HepG2 (cell line): ENCODE measurements around the gene MXRA8. TPM values are rescaled to one million over a fixed set of nuclear protein-coding genes. Genes with fewer than 3 reads are reported as not detected.
A peak's percentile ranks its signal among the peaks of the same experiment; 100 is the strongest.

Experiments
- ATM ChIP-seq: fragments of 450-650 bp; IDR thresholded peaks from 2 replicates; pipeline ENCODE4 v1.7.1; 2017; ENCODE audit warnings: mild to moderate bottlenecking, borderline replicate concordance
- BRD4 ChIP-seq: sonication (generic); formaldehyde crosslinking; IDR thresholded peaks from 2 replicates; pipeline ENCODE4 v1.4.0; 2020; ENCODE audit warnings: missing genetic modification reagents
- DNMT3B ChIP-seq: conservative IDR thresholded peaks from 2 replicates; pipeline ENCODE4 v1.6.1; 2016; ENCODE audit warnings: missing biosample characterization, control low read depth
- EP300 ChIP-seq, 3 experiments: sonication (generic) in 1 of 3; formaldehyde crosslinking in 1 of 3; IDR thresholded peaks; 2 replicates each; pipeline versions ENCODE4 v1.5.1 to v1.6.1; 2011 to 2020; ENCODE audit warnings: low read depth in 2 of 3, low read length in 2 of 3, borderline replicate concordance in 1 of 3, improper control_type of control experiment in 1 of 3, mild to moderate bottlenecking in 1 of 3, missing genetic modification reagents in 1 of 3, moderate library complexity in 1 of 3
- HDAC1 ChIP-seq: sonication (generic); formaldehyde crosslinking; IDR thresholded peaks from 2 replicates; pipeline ENCODE4 v1.5.1; 2020; ENCODE audit warnings: mild to moderate bottlenecking, missing genetic modification reagents
- HIVEP1 ChIP-seq: sonication (generic); formaldehyde crosslinking; IDR thresholded peaks from 2 replicates; pipeline ENCODE4 v1.4.0; 2020; ENCODE audit warnings: mild to moderate bottlenecking, missing genetic modification reagents
- KLF11 ChIP-seq: IDR thresholded peaks from 2 replicates; pipeline ENCODE4 v1.6.1; 2016; ENCODE audit warnings: missing compliant biosample characterization
- KLF6 ChIP-seq: IDR thresholded peaks from 2 replicates; pipeline ENCODE4 v1.8.0; 2016; ENCODE audit warnings: missing biosample characterization, missing genetic modification reagents
- MED13 ChIP-seq: sonication (generic); formaldehyde crosslinking; IDR thresholded peaks from 2 replicates; pipeline ENCODE4 v1.5.0; 2020; ENCODE audit warnings: missing genetic modification reagents
- MTA1 ChIP-seq: sonication (generic); formaldehyde crosslinking; IDR thresholded peaks from 2 replicates; pipeline ENCODE4 v1.4.0; 2020; ENCODE audit warnings: missing genetic modification reagents, mild to moderate bottlenecking, borderline replicate concordance
- NR2C2 ChIP-seq: sonication (generic); formaldehyde crosslinking; IDR thresholded peaks from 2 replicates; pipeline ENCODE4 v1.4.0; 2020; ENCODE audit warnings: missing genetic modification reagents, mild to moderate bottlenecking, moderate library complexity, borderline replicate concordance
- PHF8 ChIP-seq: sonication (generic); formaldehyde crosslinking; IDR thresholded peaks from 2 replicates; pipeline ENCODE4 v1.5.0; 2020; ENCODE audit warnings: missing genetic modification reagents
- PRPF4 ChIP-seq: fragments of 200-400 bp; formaldehyde crosslinking; IDR thresholded peaks from 2 replicates; pipeline ENCODE4 v1.6.1; 2016; ENCODE audit warnings: low read length, low read depth; ENCODE audit not compliant: poor library complexity, severe bottlenecking
- RCOR2 ChIP-seq: IDR thresholded peaks from 2 replicates; pipeline ENCODE4 v1.6.1; 2016; ENCODE audit warnings: missing biosample characterization, missing genetic modification reagents
- SP140L ChIP-seq: sonication (generic); formaldehyde crosslinking; IDR thresholded peaks from 2 replicates; pipeline ENCODE4 v1.4.0; 2020; ENCODE audit warnings: missing genetic modification reagents, borderline replicate concordance
- TSC22D2 ChIP-seq: sonication (generic); formaldehyde crosslinking; IDR thresholded peaks from 2 replicates; pipeline ENCODE4 v1.5.1; 2020; ENCODE audit warnings: missing genetic modification reagents, mild to moderate bottlenecking, borderline replicate concordance
- ZNF10 ChIP-seq: sonication (generic); formaldehyde crosslinking; IDR thresholded peaks from 2 replicates; pipeline ENCODE4 v1.4.0; 2020; ENCODE audit warnings: mild to moderate bottlenecking, low read depth, missing genetic modification reagents, borderline replicate concordance
- ZNF235 ChIP-seq: sonication (generic); formaldehyde crosslinking; IDR thresholded peaks from 2 replicates; pipeline ENCODE4 v1.8.1; 2023; ENCODE audit warnings: mild to moderate bottlenecking, missing genetic modification reagents, borderline replicate concordance
- ZNF335 ChIP-seq: sonication (generic); formaldehyde crosslinking; IDR thresholded peaks from 2 replicates; pipeline ENCODE4 v1.4.0; 2020; ENCODE audit warnings: missing genetic modification reagents
- ZNF33B ChIP-seq: sonication (generic); formaldehyde crosslinking; IDR thresholded peaks from 2 replicates; pipeline ENCODE4 v1.5.1; 2020; ENCODE audit warnings: mild to moderate bottlenecking, missing genetic modification reagents
- ZNF430 ChIP-seq: sonication (generic); formaldehyde crosslinking; IDR thresholded peaks from 2 replicates; pipeline ENCODE4 v1.9.0; 2021; ENCODE audit warnings: mild to moderate bottlenecking, missing genetic modification reagents
- ZNF546 ChIP-seq: sonication (generic); formaldehyde crosslinking; conservative IDR thresholded peaks from 2 replicates; pipeline ENCODE4 v1.8.1; 2023; ENCODE audit warnings: mild to moderate bottlenecking, missing genetic modification reagents
- ZNF556 ChIP-seq: sonication (generic); formaldehyde crosslinking; IDR thresholded peaks from 2 replicates; pipeline ENCODE4 v1.4.0; 2020; ENCODE audit warnings: mild to moderate bottlenecking, missing genetic modification reagents, borderline replicate concordance
- ZNF850 ChIP-seq: sonication (generic); formaldehyde crosslinking; conservative IDR thresholded peaks from 2 replicates; pipeline ENCODE4 v1.9.0; 2021; ENCODE audit warnings: mild to moderate bottlenecking, missing genetic modification reagents
- ZSCAN22 ChIP-seq: sonication (generic); formaldehyde crosslinking; IDR thresholded peaks from 2 replicates; pipeline ENCODE4 v1.4.0; 2020; ENCODE audit warnings: mild to moderate bottlenecking, missing genetic modification reagents
- polyA plus RNA-seq, 8 experiments: library from polyadenylated mRNA; depleted of rRNA in 3 of 8; stranded (reverse) in 7 of 8; unstranded in 1 of 8; fragments of >200 nt; fragmentation: Illumina TruSeq in 4 of 8; extraction: Trizol in 4 of 8; gene quantifications; 2 replicates each; pipeline versions ENCODE4 v1.2.1 to v1.2.3, GENCODE V29; 2011 to 2016; ENCODE audit warnings: low read depth in 4 of 8, missing spikeins in 1 of 8, mixed read lengths in 1 of 8; ENCODE audit not compliant: insufficient read depth in 1 of 8
- total RNA-seq, 5 experiments: library from RNA; depleted of rRNA; stranded (reverse); fragments of >200 nt; fragmentation: Illumina TruSeq; extraction: Trizol; gene quantifications; 2 replicates each; pipeline ENCODE4 v1.2.3, GENCODE V29; 2016; ENCODE audit warnings: low read depth in 1 of 5
- TF ChIP-seq, protein P1 (sequence below): sonication (generic); formaldehyde crosslinking; IDR thresholded peaks from 2 replicates; pipeline ENCODE4 v1.4.0; 2020; ENCODE audit warnings: missing genetic modification reagents, low read depth, mild to moderate bottlenecking, borderline replicate concordance
- TF ChIP-seq, protein P2 (sequence below): sonication (generic); formaldehyde crosslinking; IDR thresholded peaks from 2 replicates; pipeline ENCODE4 v1.5.0; 2020; ENCODE audit warnings: missing genetic modification reagents
- TF ChIP-seq, protein P3 (sequence below): sonication (generic); formaldehyde crosslinking; IDR thresholded peaks from 2 replicates; pipeline ENCODE4 v1.8.0; 2022; ENCODE audit warnings: mild to moderate bottlenecking, missing genetic modification reagents, borderline replicate concordance

The MXRA8 gene
- total and polyA plus RNA-seq, 2 of the 13 experiments (the other 11 are each of a cell fraction or from before 2014, with no cell fraction given), result 19.8 to 44.8 TPM

DNA sequence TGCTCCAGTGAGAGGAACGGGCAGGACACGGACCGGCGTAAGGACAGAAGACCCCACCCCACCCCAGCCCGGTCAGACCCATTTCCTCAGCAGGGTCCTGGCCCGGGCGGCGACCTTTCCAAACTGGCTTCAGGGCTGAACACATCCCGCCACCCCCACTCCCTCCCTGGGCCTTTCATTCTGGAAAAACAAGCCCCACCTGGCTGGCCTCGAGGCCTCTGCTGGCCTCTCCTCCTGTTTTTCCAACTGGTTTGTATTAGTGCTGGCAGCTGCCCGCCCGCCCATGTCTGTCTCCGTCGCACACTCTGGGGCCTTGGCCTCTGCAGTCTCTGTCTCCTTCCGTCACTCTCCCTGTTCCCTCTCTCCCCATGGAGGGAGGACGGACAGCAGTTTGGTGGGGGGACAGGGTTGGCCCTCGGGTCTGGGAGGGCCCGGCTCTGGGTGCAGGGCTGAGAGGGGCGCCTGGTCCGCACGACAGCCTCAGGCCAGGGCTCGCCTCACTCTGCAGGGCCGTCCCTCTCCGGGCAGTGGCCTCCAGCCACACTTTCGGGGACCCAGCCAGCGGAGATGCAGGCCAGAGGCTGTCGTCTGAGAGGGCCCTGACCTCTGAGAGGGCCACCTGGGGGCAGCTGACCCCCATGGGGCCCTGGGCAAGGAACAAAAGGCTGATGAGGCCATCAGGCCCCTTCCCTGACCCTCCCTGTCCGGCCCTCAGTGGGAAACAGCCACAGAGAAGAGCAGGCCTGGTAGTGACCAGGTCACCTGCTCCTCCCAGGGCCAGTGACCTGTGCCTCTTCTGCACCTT lies 1.5 kb upstream of the MXRA8 start (continued):
- no peak for TF ChIP-seq ZNF335 (CRISPR knock-in tag)
- TF ChIP-seq ZNF430, result peak; percentile 65; the same call in 1 of the 2 replicates
- no peak for TF ChIP-seq ATM
- TF ChIP-seq, protein P1, sequence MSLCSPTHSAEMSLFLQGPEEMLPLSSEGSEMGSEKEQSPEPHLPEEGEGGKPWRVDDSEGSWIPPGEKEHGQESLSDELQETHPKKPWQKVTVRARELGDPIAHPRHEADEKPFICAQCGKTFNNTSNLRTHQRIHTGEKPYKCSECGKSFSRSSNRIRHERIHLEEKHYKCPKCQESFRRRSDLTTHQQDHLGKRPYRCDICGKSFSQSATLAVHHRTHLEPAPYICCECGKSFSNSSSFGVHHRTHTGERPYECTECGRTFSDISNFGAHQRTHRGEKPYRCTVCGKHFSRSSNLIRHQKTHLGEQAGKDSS (CRISPR knock-in tag), result no peak
- TF ChIP-seq HDAC1, result peak; percentile 63
- TF ChIP-seq KLF6 (CRISPR knock-in tag), result peak; percentile 73
- peak; percentile 83; the same call in 1 of the 2 replicates for TF ChIP-seq MTA1 (CRISPR knock-in tag)
- peak; percentile 70 for TF ChIP-seq PHF8
- TF ChIP-seq EP300 (IDR thresholded peaks at IDR 0.05; ENCODE audit: low read depth in 2 of 2, low read length in 2 of 2), result peak in 1 of 2 experiments; percentile 16; a peak in 1 of 4 replicates
- TF ChIP-seq EP300 (CRISPR knock-in tag; IDR thresholded peaks at IDR 0.05; ENCODE audit: borderline replicate concordance), result 0 out of 2 replicates have a peak, but pooled peaks have one; percentile 20
- no peak for TF ChIP-seq DNMT3B (CRISPR knock-in tag)
- 0 out of 2 replicates have a peak, but pooled peaks have one; percentile 14 for TF ChIP-seq RCOR2 (CRISPR knock-in tag)
- TF ChIP-seq, protein P2, sequence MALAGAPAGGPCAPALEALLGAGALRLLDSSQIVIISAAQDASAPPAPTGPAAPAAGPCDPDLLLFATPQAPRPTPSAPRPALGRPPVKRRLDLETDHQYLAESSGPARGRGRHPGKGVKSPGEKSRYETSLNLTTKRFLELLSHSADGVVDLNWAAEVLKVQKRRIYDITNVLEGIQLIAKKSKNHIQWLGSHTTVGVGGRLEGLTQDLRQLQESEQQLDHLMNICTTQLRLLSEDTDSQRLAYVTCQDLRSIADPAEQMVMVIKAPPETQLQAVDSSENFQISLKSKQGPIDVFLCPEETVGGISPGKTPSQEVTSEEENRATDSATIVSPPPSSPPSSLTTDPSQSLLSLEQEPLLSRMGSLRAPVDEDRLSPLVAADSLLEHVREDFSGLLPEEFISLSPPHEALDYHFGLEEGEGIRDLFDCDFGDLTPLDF, result peak; percentile 18
- peak; percentile 81; the same call in 1 of the 2 replicates for TF ChIP-seq ZNF235 (CRISPR knock-in tag)
- no peak for TF ChIP-seq SP140L (CRISPR knock-in tag)
- TF ChIP-seq ZSCAN22 (CRISPR knock-in tag), result no peak
- no peak for TF ChIP-seq MED13 (CRISPR knock-in tag)
- no peak for TF ChIP-seq ZNF850
- TF ChIP-seq TSC22D2 (CRISPR knock-in tag), result no peak; the same call in 1 of the 2 replicates
- no peak for TF ChIP-seq ZNF33B (CRISPR knock-in tag)
- no peak for TF ChIP-seq PRPF4
- no peak for TF ChIP-seq KLF11 (CRISPR knock-in tag)
- no peak for TF ChIP-seq ZNF556 (CRISPR knock-in tag)
- TF ChIP-seq NR2C2, result peak; percentile 63; the same call in 1 of the 2 replicates
- TF ChIP-seq ZNF546 (CRISPR knock-in tag), result no peak; the same call in 1 of the 2 replicates
- TF ChIP-seq ZNF10 (CRISPR knock-in tag), result no peak
- no peak for TF ChIP-seq HIVEP1 (CRISPR knock-in tag)
- TF ChIP-seq, protein P3, sequence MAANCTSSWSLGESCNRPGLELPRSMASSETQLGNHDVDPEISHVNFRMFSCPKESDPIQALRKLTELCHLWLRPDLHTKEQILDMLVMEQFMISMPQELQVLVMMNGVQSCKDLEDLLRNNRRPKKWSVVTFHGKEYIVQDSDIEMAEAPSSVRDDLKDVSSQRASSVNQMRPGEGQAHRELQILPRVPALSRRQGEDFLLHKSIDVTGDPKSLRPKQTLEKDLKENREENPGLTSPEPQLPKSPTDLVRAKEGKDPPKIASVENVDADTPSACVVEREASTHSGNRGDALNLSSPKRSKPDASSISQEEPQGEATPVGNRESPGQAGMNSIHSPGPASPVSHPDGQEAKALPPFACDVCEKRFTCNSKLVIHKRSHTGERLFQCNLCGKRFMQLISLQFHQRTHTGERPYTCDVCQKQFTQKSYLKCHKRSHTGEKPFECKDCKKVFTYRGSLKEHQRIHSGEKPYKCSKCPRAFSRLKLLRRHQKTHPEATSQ (CRISPR knock-in tag), result no peak
- no peak for TF ChIP-seq BRD4
